Lower leg skin (tissue), 4 donors: ENCODE data around the gene LITAFD. TPM values are rescaled to one million over a fixed set of nuclear protein-coding genes. Genes with fewer than 3 reads are reported as not detected.
A peak's percentile ranks its signal among the peaks of the same experiment; 100 is the strongest.

ENCODE experiments used
- DNase-seq, 2 donors: peaks; one replicate each; pipeline ENCODE4 v3.0.0-alpha.2; 2019; ENCODE audit warnings: low spot score in 2 of 2
- H3K4me3 ChIP-seq: fragments of 200-600 bp; sonication (generic); 2 replicates; pipeline ENCODE4 v1.5.1; 2017; ENCODE audit warnings: mild to moderate bottlenecking, low read depth; ENCODE audit not compliant: poor library complexity, severe bottlenecking
- CTCF ChIP-seq, 3 donors: fragments of 450-650 bp; IDR thresholded peaks; one replicate each; pipeline ENCODE4 v1.5.1; 2016; ENCODE audit warnings: antibody characterized with exemption in 3 of 3, mild to moderate bottlenecking in 3 of 3, moderate library complexity in 2 of 3
- POLR2A ChIP-seq, 2 donors: fragments of 450-650 bp; IDR thresholded peaks; one replicate each; pipeline ENCODE4 v1.6.1; 2016 to 2017; ENCODE audit warnings: antibody characterized with exemption in 2 of 2, mild to moderate bottlenecking in 1 of 2, moderate library complexity in 1 of 2
- WGBS, 2 donors: methylation state at CpG; one replicate each; pipeline ENCODE4 v1.1.5; 2018; 5-methylcytosine and 5-hydroxymethylcytosine counted together
- intact Hi-C: fragments of 100-400 bp; cut with DNase I; formaldehyde crosslinking; loops from one replicate; pipeline ENCODE4 v1.15.0; 2023; ENCODE audit warnings: low total_unique reads
- total RNA-seq, 4 donors: library from RNA; depleted of rRNA; stranded (reverse); fragments of >200 nt; gene quantifications; one replicate each; pipeline ENCODE4 v1.1.0, GENCODE V29; 2016

LITAFD gene
- total RNA-seq, 4 donors from 2014 or later, result not detected

- no peak for TF ChIP-seq POLR2A (IDR thresholded peaks at IDR 0.05)
- TF ChIP-seq CTCF (IDR thresholded peaks at IDR 0.05), result no peak
- WGBS, 2 donors, result 81 to 82% methylated on average over 14 of the region's 14 CpGs
- H3K4me3 ChIP-seq, result no peak overlapping the region
- DNase-seq, result no peak
- intact Hi-C loops, result no loop called here
Observed at GRCh38 chr16:8861563-8862308, 20.4 kb upstream of the LITAFD start.

- no peak for TF ChIP-seq POLR2A (IDR thresholded peaks at IDR 0.05)
- no peak for TF ChIP-seq CTCF (IDR thresholded peaks at IDR 0.05)
- H3K4me3 ChIP-seq, result no peak overlapping the region
- intact Hi-C loops, result no loop called here
- 78 to 83% methylated on average over 14 of the region's 14 CpGs for WGBS, 2 donors
- DNase-seq, result no peak
Observed at GRCh38 chr16:8862309-8863130, 19.6 kb upstream of the LITAFD start.

GRCh38 chr16:8863594-8864424, 18.3 kb upstream of the LITAFD start:
- intact Hi-C loops, result no loop called here
- no peak for DNase-seq
- WGBS, 2 donors, result 54 to 55% methylated on average over 17 of the region's 17 CpGs
- TF ChIP-seq POLR2A (IDR thresholded peaks at IDR 0.05) (no peak), CTCF (IDR thresholded peaks at IDR 0.05) (peak in 1 of 3 donors; percentile 14)
- no peak overlapping the region for H3K4me3 ChIP-seq

GRCh38 chr16:8864480-8865110, 17.6 kb upstream of the LITAFD start:
- DNase-seq, result no peak
- intact Hi-C loops, result no loop called here
- WGBS, 2 donors, result 26 to 32% methylated on average over 13 of the region's 13 CpGs
- no peak overlapping the region for H3K4me3 ChIP-seq
- TF ChIP-seq CTCF (IDR thresholded peaks at IDR 0.05) (no peak), POLR2A (IDR thresholded peaks at IDR 0.05) (no peak)

GRCh38 chr16:8865145-8865882, 16.8 kb upstream of the LITAFD start:
- intact Hi-C loops, result no loop called here
- DNase-seq, result no peak
- WGBS, 2 donors, result 93% methylated on average over 14 of the region's 14 CpGs
- TF ChIP-seq POLR2A (IDR thresholded peaks at IDR 0.05) (no peak), CTCF (IDR thresholded peaks at IDR 0.05) (no peak)
- no peak overlapping the region for H3K4me3 ChIP-seq
